Common myeloid progenitor, CD34-positive (primary cell): ENCODE results near the gene B3GLCT.

Experiments
- CTCF ChIA-PET: fragments of 350-600 bp; sonication (Branson Sonifier 250); formaldehyde crosslinking; loops from one replicate; lab custom pipeline; 2021; ENCODE audit warnings: antibody characterized with exemption; lab: Charles Lee
- POLR2A ChIA-PET: fragments of 350-600 bp; sonication (Branson Sonifier 250); formaldehyde crosslinking; loops from one replicate; lab custom pipeline; 2021; ENCODE audit warnings: antibody characterized with exemption; lab: Charles Lee
- DNase-seq, 3 donors: peaks; one replicate each; pipeline versions ENCODE4 v3.0.0 to v3.0.0-alpha.2; 2013
- H3K27ac ChIP-seq, 2 experiments: 1 replicate in 1 of 2; 2 replicates in 1 of 2; pipeline ENCODE4 v1.7.0; 2013; ENCODE audit warnings: inconsistent platforms in 2 of 2, low read length in 2 of 2, mild to moderate bottlenecking in 2 of 2, low read depth in 1 of 2, moderate library complexity in 1 of 2; ENCODE audit not compliant: severe bottlenecking in 2 of 2, insufficient read depth in 1 of 2, poor library complexity in 1 of 2
- H3K27me3 ChIP-seq, 5 experiments: replicated peaks in 2 of 5; 1 replicate in 3 of 5; 2 replicates in 2 of 5; pipeline versions ENCODE4 v1.6.1 to v1.7.0; 2013; ENCODE audit warnings: low read length in 4 of 5, mild to moderate bottlenecking in 2 of 5, moderate library complexity in 2 of 5, inconsistent platforms in 1 of 5; ENCODE audit not compliant: insufficient read depth in 5 of 5, control insufficient read depth in 4 of 5
- H3K36me3 ChIP-seq, 4 experiments: 1 replicate in 2 of 4; 2 replicates in 2 of 4; pipeline versions ENCODE4 v1.6.1 to v1.7.0; 2013; ENCODE audit warnings: low read length in 3 of 4, control low read depth in 1 of 4, mild to moderate bottlenecking in 1 of 4; ENCODE audit not compliant: control insufficient read depth in 4 of 4, insufficient read depth in 4 of 4
- H3K4me1 ChIP-seq, 4 experiments: 1 replicate in 3 of 4; 2 replicates in 1 of 4; pipeline versions ENCODE4 v1.6.1 to v1.7.1; 2013; ENCODE audit warnings: low read length in 3 of 4, mild to moderate bottlenecking in 3 of 4, control low read depth in 1 of 4, inconsistent platforms in 1 of 4, moderate library complexity in 1 of 4; ENCODE audit not compliant: control insufficient read depth in 4 of 4, insufficient read depth in 4 of 4; ENCODE audit errors: control extremely low read depth in 1 of 4
- H3K4me3 ChIP-seq, 7 experiments: 1 replicate in 4 of 7; 2 replicates in 3 of 7; pipeline versions ENCODE4 v1.5.1 to v1.7.0; 2013; ENCODE audit warnings: mild to moderate bottlenecking in 7 of 7, low read length in 6 of 7, moderate library complexity in 6 of 7, inconsistent platforms in 2 of 7, low read depth in 2 of 7, control low read depth in 1 of 7; ENCODE audit not compliant: insufficient read depth in 4 of 7, control insufficient read depth in 1 of 7; ENCODE audit errors: extremely low read depth in 1 of 7
- H3K9me3 ChIP-seq, 5 experiments: 1 replicate in 4 of 5; 2 replicates in 1 of 5; pipeline versions ENCODE4 v1.6.1 to v1.7.1; 2013; ENCODE audit warnings: low read length in 4 of 5, mild to moderate bottlenecking in 2 of 5, inconsistent platforms in 1 of 5, low read depth in 1 of 5, moderate library complexity in 1 of 5; ENCODE audit not compliant: control insufficient read depth in 4 of 5, insufficient read depth in 2 of 5; ENCODE audit errors: control extremely low read depth in 1 of 5
- WGBS: methylation state at CpG from one replicate; pipeline ENCODE4 v1.1.5; 2013; ENCODE audit not compliant: insufficient coverage; 5-methylcytosine and 5-hydroxymethylcytosine counted together

The B3GLCT gene

DNA sequence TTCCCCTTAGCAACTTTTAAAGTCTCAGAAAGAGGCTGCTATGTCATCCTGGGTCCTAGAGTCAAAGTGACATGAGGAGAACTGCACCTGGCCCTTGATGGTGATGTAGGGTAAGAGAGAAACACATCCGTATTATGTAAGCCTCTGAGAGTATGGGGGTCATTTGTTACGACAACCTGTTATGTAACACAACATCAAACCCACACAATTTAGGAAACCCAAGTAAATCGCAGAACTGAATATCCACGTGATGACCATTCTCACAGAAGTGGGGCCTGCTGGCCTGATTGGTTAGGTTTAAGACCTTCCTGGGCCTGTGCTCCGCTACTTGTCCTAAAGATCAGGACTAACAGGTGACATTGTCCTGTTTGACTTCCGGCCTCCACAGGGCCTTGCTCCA, 15.3 kb upstream of the B3GLCT start:
- no peak for DNase-seq
- no peaks in the 10 kb centered on the region for H3K27me3 ChIP-seq
- H3K4me1 ChIP-seq: peaks cover 0 to 4% (median 0%) of the 10 kb centered on the region in 4 experiments
- 100% methylated on average over 3 of the region's 6 CpGs for WGBS
- no peaks in the 10 kb centered on the region for H3K36me3 ChIP-seq
- H3K27ac ChIP-seq: no peak overlapping the region
- no peak overlapping the region for H3K4me3 ChIP-seq
- POLR2A ChIA-PET: no interaction called here
- CTCF ChIA-PET: no interaction called here
- H3K9me3 ChIP-seq: peaks cover 0 to 7% (median 0%) of the 10 kb centered on the region in 5 experiments

DNA sequence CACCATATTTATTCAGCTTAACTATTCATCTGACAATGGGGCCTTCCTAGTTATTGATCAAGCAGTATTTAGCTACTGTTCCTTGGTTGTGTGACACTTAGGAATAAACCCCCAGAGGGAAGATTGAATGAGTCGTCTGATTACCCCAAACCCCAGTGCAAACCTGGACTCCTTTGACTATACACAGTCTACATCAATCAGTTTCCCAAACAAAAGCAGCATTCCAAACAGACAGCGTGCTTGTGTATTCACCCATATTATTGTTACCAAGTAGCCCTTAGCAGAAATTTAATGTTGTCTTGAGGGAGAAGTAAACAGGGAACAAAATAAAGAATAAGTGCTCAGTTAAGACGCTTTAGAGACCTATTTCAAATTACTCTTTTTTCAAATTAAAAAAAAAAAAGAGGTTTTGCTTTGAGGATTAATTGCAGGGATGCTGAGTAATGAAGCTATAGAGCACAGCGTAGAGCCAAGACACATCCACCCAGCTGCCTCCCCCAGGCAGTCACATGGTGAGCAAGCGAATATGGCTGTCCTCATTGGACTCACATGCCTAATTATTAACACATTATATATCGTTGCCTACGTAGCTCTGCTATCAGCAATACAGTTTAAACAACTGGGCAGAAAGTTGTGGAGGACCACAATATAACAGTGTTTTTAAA, 14.7 kb upstream of the B3GLCT start:
- Histone ChIP-seq H3K36me3 (no peaks in the 10 kb centered on the region), H3K27me3 (no peaks in the 10 kb centered on the region), H3K9me3 (peaks cover 0 to 7% (median 0%) of the 10 kb centered on the region in 5 experiments), H3K4me1 (no peaks in the 10 kb centered on the region), H3K4me3 (no peak overlapping the region), H3K27ac (no peak overlapping the region)
- ChIA-PET CTCF (no interaction called here), POLR2A (no interaction called here)
- no peak for DNase-seq
- WGBS: 100% methylated on average over 1 of the region's 7 CpGs

DNA sequence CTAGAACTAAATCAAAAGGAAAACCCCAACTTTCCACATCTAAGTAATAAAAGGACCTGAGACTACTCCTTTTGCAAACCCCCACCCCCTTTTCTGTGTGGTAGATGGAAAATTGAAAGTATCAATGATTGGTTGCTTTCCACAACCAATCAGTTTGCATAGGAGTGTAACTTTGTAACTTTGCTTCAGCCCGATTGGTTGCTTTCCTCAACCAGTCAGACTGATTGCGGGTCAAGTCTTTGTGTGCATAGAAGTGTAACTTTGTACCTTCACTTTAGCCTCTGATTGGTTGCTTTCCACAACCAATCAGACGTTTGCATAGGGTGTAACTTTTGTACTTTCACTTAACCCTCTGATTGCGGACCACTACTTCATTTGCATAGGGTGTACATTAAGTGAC, 8.0 kb upstream of the B3GLCT start:
- Histone ChIP-seq H3K9me3 (peaks cover 0 to 7% (median 0%) of the 10 kb centered on the region in 5 experiments), H3K4me1 (no peaks in the 10 kb centered on the region), H3K4me3 (no peak overlapping the region), H3K27ac (no peak overlapping the region), H3K27me3 (no peaks in the 10 kb centered on the region), H3K36me3 (no peaks in the 10 kb centered on the region)
- 95% methylated on average over 4 of the region's 4 CpGs for WGBS
- DNase-seq: no peak
- ChIA-PET POLR2A (no interaction called here), CTCF (no interaction called here)

DNA sequence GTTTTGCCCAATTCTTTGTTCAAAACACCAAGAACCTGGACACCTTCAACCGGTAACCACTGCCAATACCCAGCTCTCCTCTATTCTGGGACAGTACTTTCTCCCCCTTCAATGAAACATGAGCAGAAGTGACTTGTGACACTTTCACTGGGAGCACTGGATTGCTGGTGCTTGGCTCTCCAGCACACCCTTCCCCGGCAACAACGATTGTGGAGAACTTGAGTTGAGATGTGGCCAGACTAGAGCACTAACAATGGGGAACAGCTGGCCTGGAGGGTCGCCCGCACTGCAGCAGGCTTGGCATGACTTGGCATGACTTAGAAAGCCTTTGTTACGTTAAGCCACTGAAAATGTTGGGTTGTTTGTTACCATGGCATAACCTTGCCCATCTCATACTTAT, 7.5 kb upstream of the B3GLCT start:
- Histone ChIP-seq H3K27me3 (no peaks in the 10 kb centered on the region), H3K27ac (no peak overlapping the region), H3K4me3 (no peak overlapping the region), H3K4me1 (no peaks in the 10 kb centered on the region), H3K9me3 (peaks cover 0 to 7% (median 0%) of the 10 kb centered on the region in 5 experiments), H3K36me3 (no peaks in the 10 kb centered on the region)
- POLR2A ChIA-PET: no interaction called here
- CTCF ChIA-PET: interaction anchor here (1.4 to 1.6 kb wide), 2 partner anchors 16 to 19 kb away, joined by 3 read pairs; no protein-coding TSS in a partner anchor
- no peak for DNase-seq
- WGBS: 100% methylated on average over 5 of the region's 6 CpGs

DNA sequence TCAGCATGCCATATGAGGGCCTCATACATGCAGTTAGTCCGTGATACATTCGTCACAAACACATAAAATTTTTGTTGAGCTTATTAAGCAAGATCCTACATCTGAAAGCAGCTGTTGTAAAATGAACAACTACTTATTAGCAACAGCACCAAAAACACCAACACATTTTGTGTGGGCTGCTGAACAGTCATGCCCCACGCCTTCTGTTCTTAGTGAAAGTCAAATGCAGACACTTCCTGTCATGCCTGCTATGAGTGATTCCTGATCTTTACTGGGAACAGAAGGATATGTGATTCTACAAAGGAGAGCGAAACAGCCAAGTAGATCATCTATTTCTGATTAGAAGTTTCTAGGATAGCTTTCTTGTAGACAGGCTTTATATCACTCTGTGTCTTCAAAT, 4.2 kb upstream of the B3GLCT start:
- 98% methylated on average over 4 of the region's 4 CpGs for WGBS
- no peaks in the 10 kb centered on the region for H3K27me3 ChIP-seq
- no peak for DNase-seq
- no peaks in the 10 kb centered on the region for H3K36me3 ChIP-seq
- no peak overlapping the region for H3K4me3 ChIP-seq
- H3K9me3 ChIP-seq: no peaks in the 10 kb centered on the region
- CTCF ChIA-PET: interaction anchor here (1.0 kb wide), 1 partner anchor 13 kb away, joined by 3 read pairs; no protein-coding TSS in a partner anchor
- POLR2A ChIA-PET: no interaction called here
- peaks cover 0 to 5% (median 3%) of the 10 kb centered on the region in 4 experiments for H3K4me1 ChIP-seq
- H3K27ac ChIP-seq: no peak overlapping the region

GRCh38 chr13:31196992-31197391, 2.8 kb upstream of the B3GLCT start:
- Histone ChIP-seq H3K27ac (no peak overlapping the region), H3K4me3 (no peak overlapping the region), H3K27me3 (no peaks in the 10 kb centered on the region), H3K4me1 (peaks cover 6 to 15% (median 12%) of the 10 kb centered on the region in 4 experiments), H3K36me3 (no peaks in the 10 kb centered on the region), H3K9me3 (no peaks in the 10 kb centered on the region)
- CTCF ChIA-PET: interaction anchor here (1.3 to 2.1 kb wide), 2 partner anchors 9 to 24 kb away, joined by 4 to 5 read pairs; no protein-coding TSS in a partner anchor
- DNase-seq: no peak
- WGBS: 98% methylated on average over 6 of the region's 6 CpGs
- POLR2A ChIA-PET: no interaction called here

DNA sequence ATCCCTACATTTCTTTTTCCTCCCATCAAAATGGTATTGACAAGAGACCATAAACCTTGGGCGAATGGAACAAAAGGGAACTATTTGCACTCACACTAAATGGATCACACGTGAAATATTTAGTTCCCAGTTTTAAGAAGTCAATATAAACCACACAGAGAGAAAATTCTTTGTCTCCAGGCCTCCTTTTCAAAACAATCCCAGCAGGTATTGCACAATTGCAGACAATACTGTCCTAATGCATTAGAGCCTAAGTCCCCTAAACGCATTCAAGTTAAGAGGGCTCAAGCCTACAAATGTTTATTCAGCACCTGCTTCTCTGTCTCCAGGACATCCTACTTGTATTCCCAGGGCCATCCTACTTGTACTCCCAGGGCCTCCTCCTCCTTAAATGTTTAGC, 1.3 kb upstream of the B3GLCT start:
- H3K4me1 ChIP-seq: peaks cover 6 to 15% (median 12%) of the 10 kb centered on the region in 4 experiments
- H3K27me3 ChIP-seq: no peaks in the 10 kb centered on the region
- no peak overlapping the region for H3K4me3 ChIP-seq
- no peaks in the 10 kb centered on the region for H3K36me3 ChIP-seq
- WGBS: 83% methylated on average over 3 of the region's 3 CpGs
- ChIA-PET POLR2A (no interaction called here), CTCF (interaction anchor here (1.3 kb wide), 1 partner anchor 26 kb away, joined by 4 read pairs; no protein-coding TSS in a partner anchor)
- H3K27ac ChIP-seq: no peak overlapping the region
- no peaks in the 10 kb centered on the region for H3K9me3 ChIP-seq
- DNase-seq: no peak
